HepG2 (cell line): ENCODE results near the gene ST6GALNAC4. TPM values are rescaled to one million over a fixed set of nuclear protein-coding genes. Genes with fewer than 3 reads are reported as not detected.
A peak's percentile ranks its signal among the peaks of the same experiment; 100 is the strongest.

ENCODE experiments used
- AHR ChIP-seq: IDR thresholded peaks from 2 replicates; pipeline ENCODE4 v1.6.1; 2018; ENCODE audit warnings: missing genetic modification reagents, missing compliant biosample characterization
- HDAC1 ChIP-seq: sonication (generic); formaldehyde crosslinking; IDR thresholded peaks from 2 replicates; pipeline ENCODE4 v1.5.1; 2020; ENCODE audit warnings: mild to moderate bottlenecking, missing genetic modification reagents
- MED1 ChIP-seq: sonication (generic); formaldehyde crosslinking; IDR thresholded peaks from 2 replicates; pipeline ENCODE4 v1.4.0; 2020; ENCODE audit warnings: missing genetic modification reagents
- MXI1 ChIP-seq: IDR thresholded peaks from 3 replicates; pipeline ENCODE4 v1.6.1; 2012; ENCODE audit warnings: low read depth, low read length, inconsistent platforms, borderline replicate concordance
- SIN3A ChIP-seq: IDR thresholded peaks from 2 replicates; pipeline ENCODE4 v1.6.1; 2011; ENCODE audit warnings: low read depth, mild to moderate bottlenecking, control low read depth, low read length, borderline replicate concordance
- SRF ChIP-seq: IDR thresholded peaks from 2 replicates; pipeline ENCODE4 v1.6.1; 2011; ENCODE audit warnings: mild to moderate bottlenecking, low read depth, low read length, moderate library complexity
- TCF12 ChIP-seq, 2 experiments: fragments of 450-650 bp in 1 of 2; sonication (generic) in 1 of 2; formaldehyde crosslinking in 1 of 2; IDR thresholded peaks; 2 replicates each; pipeline versions ENCODE4 v1.6.1 to v1.8.0; 2017 to 2022; ENCODE audit warnings: antibody characterized with exemption in 1 of 2, mild to moderate bottlenecking in 1 of 2, missing genetic modification reagents in 1 of 2, moderate library complexity in 1 of 2
- YEATS2 ChIP-seq: sonication (generic); formaldehyde crosslinking; IDR thresholded peaks from 2 replicates; pipeline ENCODE4 v1.4.0; 2020; ENCODE audit warnings: missing genetic modification reagents, borderline replicate concordance
- ZMYM2 ChIP-seq: sonication (generic); formaldehyde crosslinking; IDR thresholded peaks from 2 replicates; pipeline ENCODE4 v1.8.0; 2022; ENCODE audit warnings: mild to moderate bottlenecking, missing genetic modification reagents
- ZNF251 ChIP-seq: sonication (generic); formaldehyde crosslinking; IDR thresholded peaks from 2 replicates; pipeline ENCODE4 v1.9.0; 2021; ENCODE audit warnings: mild to moderate bottlenecking, missing genetic modification reagents
- ZNF337 ChIP-seq: sonication (generic); formaldehyde crosslinking; IDR thresholded peaks from 2 replicates; pipeline ENCODE4 v1.5.1; 2020; ENCODE audit warnings: missing genetic modification reagents, low read depth, mild to moderate bottlenecking, borderline replicate concordance
- ZNF354B ChIP-seq: sonication (generic); formaldehyde crosslinking; IDR thresholded peaks from 2 replicates; pipeline ENCODE4 v1.8.0; 2022; ENCODE audit warnings: mild to moderate bottlenecking, missing genetic modification reagents
- ZNF383 ChIP-seq: sonication (generic); formaldehyde crosslinking; IDR thresholded peaks from 2 replicates; pipeline ENCODE4 v1.4.0; 2020; ENCODE audit warnings: missing genetic modification reagents, mild to moderate bottlenecking, borderline replicate concordance
- ZNF432 ChIP-seq: sonication (generic); formaldehyde crosslinking; IDR thresholded peaks from 2 replicates; pipeline ENCODE4 v1.5.0; 2020; ENCODE audit warnings: missing genetic modification reagents, mild to moderate bottlenecking, borderline replicate concordance
- ZNF44 ChIP-seq: sonication (generic); formaldehyde crosslinking; IDR thresholded peaks from 2 replicates; pipeline ENCODE4 v1.5.1; 2020; ENCODE audit warnings: mild to moderate bottlenecking, missing genetic modification reagents
- ZNF674 ChIP-seq: sonication (generic); formaldehyde crosslinking; IDR thresholded peaks from 2 replicates; pipeline ENCODE4 v1.5.0; 2020; ENCODE audit warnings: low read depth, mild to moderate bottlenecking, missing genetic modification reagents
- ZNF75D ChIP-seq: sonication (generic); formaldehyde crosslinking; IDR thresholded peaks from 2 replicates; pipeline ENCODE4 v1.8.1; 2023; ENCODE audit warnings: missing genetic modification reagents, mild to moderate bottlenecking, borderline replicate concordance
- polyA plus RNA-seq, 8 experiments: library from polyadenylated mRNA; depleted of rRNA in 3 of 8; stranded (reverse) in 7 of 8; unstranded in 1 of 8; fragments of >200 nt; fragmentation: Illumina TruSeq in 4 of 8; extraction: Trizol in 4 of 8; gene quantifications; 2 replicates each; pipeline versions ENCODE4 v1.2.1 to v1.2.3, GENCODE V29; 2011 to 2016; ENCODE audit warnings: low read depth in 4 of 8, missing spikeins in 1 of 8, mixed read lengths in 1 of 8; ENCODE audit not compliant: insufficient read depth in 1 of 8
- total RNA-seq, 5 experiments: library from RNA; depleted of rRNA; stranded (reverse); fragments of >200 nt; fragmentation: Illumina TruSeq; extraction: Trizol; gene quantifications; 2 replicates each; pipeline ENCODE4 v1.2.3, GENCODE V29; 2016; ENCODE audit warnings: low read depth in 1 of 5
- TF ChIP-seq, protein P1 (sequence below), 2 experiments: fragments of 450-650 bp in 1 of 2; sonication (generic) in 1 of 2; formaldehyde crosslinking; IDR thresholded peaks; 2 replicates each; pipeline versions ENCODE4 v1.5.0 to v1.8.0; 2020 to 2022; ENCODE audit warnings: mild to moderate bottlenecking in 1 of 2, missing genetic modification reagents in 1 of 2
- TF ChIP-seq, protein P2 (sequence below): sonication (generic); formaldehyde crosslinking; IDR thresholded peaks from 2 replicates; pipeline ENCODE4 v1.4.0; 2020; ENCODE audit warnings: missing genetic modification reagents
- TF ChIP-seq, protein P3 (sequence below): sonication (generic); formaldehyde crosslinking; IDR thresholded peaks from 2 replicates; pipeline ENCODE4 v1.5.0; 2020; ENCODE audit warnings: mild to moderate bottlenecking, missing genetic modification reagents

The ST6GALNAC4 gene
- total and polyA plus RNA-seq, 2 of the 13 experiments (the other 11 are each of a cell fraction or from before 2014, with no cell fraction given), result 18.8 to 27.7 TPM

DNA sequence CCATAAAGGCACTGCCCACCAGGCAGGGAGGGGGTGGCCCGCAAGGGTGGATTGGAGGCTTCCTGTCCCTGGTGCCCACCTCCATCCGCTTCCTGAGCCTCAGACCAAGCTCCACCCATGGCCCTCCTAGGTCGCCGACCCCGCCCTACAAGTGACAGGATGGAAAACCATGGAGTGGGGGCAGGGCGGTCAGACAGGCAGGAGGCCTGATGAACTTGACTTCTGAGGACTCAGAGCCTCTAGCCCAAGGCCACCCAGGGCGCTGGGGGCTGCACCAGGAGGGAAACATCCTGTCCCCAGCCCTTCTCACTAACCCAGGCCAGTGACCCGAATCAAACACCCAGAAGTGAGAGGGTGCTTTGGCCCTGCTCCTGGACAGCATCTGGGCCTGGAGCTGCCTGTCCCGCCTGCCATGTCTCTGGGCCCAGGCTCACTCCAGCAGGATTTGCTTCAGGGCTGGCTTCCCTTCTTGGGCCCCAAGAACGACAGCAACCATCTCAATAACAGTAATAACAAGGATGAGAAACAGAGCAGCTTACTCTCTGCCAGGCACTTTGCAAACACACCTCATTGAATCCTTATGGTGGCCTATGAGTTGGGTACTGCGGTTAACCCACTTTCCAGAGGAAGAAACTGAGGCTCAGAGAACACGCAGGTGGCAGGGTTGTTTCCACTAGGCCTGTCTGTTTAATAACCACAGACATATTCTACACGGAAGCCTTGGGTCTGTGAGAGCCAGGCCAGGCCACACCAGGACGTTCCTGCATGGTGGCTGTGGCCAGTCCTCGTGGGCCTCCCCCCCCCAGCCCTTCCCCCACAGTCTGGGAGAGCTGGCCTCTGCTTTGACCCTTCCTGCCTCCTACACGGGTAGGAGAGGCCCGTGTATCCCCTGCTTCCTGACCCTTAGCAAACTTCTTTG, 13.0 kb downstream of the ST6GALNAC4 start (continued):
- no peak for TF ChIP-seq SIN3A
- TF ChIP-seq ZNF674 (CRISPR knock-in tag), result no peak
- no peak for TF ChIP-seq SRF
- TF ChIP-seq AHR (CRISPR knock-in tag), result peak; percentile 40; the same call in 1 of the 2 replicates
- TF ChIP-seq ZNF354B (CRISPR knock-in tag), result no peak
- TF ChIP-seq MED1, result peak; percentile 92
- peak; percentile 62; the same call in 1 of the 3 replicates for TF ChIP-seq MXI1
- no peak for TF ChIP-seq ZNF383
- no peak for TF ChIP-seq ZNF251 (CRISPR knock-in tag)
- no peak for TF ChIP-seq ZNF75D (CRISPR knock-in tag)
- TF ChIP-seq, protein P1, sequence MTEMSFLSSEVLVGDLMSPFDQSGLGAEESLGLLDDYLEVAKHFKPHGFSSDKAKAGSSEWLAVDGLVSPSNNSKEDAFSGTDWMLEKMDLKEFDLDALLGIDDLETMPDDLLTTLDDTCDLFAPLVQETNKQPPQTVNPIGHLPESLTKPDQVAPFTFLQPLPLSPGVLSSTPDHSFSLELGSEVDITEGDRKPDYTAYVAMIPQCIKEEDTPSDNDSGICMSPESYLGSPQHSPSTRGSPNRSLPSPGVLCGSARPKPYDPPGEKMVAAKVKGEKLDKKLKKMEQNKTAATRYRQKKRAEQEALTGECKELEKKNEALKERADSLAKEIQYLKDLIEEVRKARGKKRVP (CRISPR knock-in tag; IDR thresholded peaks at IDR 0.05), result no peak
- TF ChIP-seq ZMYM2 (CRISPR knock-in tag), result no peak
- TF ChIP-seq ZNF432, result no peak
- TF ChIP-seq ZNF337 (CRISPR knock-in tag), result no peak; the same call in 1 of the 2 replicates
- TF ChIP-seq, protein P2, sequence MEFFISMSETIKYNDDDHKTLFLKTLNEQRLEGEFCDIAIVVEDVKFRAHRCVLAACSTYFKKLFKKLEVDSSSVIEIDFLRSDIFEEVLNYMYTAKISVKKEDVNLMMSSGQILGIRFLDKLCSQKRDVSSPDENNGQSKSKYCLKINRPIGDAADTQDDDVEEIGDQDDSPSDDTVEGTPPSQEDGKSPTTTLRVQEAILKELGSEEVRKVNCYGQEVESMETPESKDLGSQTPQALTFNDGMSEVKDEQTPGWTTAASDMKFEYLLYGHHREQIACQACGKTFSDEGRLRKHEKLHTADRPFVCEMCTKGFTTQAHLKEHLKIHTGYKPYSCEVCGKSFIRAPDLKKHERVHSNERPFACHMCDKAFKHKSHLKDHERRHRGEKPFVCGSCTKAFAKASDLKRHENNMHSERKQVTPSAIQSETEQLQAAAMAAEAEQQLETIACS (CRISPR knock-in tag), result no peak
- no peak for TF ChIP-seq TCF12 (IDR thresholded peaks at IDR 0.05)
- 0 out of 2 replicates have a peak, but pooled peaks have one; percentile 20 for TF ChIP-seq TCF12 (CRISPR knock-in tag; IDR thresholded peaks at IDR 0.05)
- TF ChIP-seq HDAC1, result peak; percentile 85
- TF ChIP-seq, protein P3, sequence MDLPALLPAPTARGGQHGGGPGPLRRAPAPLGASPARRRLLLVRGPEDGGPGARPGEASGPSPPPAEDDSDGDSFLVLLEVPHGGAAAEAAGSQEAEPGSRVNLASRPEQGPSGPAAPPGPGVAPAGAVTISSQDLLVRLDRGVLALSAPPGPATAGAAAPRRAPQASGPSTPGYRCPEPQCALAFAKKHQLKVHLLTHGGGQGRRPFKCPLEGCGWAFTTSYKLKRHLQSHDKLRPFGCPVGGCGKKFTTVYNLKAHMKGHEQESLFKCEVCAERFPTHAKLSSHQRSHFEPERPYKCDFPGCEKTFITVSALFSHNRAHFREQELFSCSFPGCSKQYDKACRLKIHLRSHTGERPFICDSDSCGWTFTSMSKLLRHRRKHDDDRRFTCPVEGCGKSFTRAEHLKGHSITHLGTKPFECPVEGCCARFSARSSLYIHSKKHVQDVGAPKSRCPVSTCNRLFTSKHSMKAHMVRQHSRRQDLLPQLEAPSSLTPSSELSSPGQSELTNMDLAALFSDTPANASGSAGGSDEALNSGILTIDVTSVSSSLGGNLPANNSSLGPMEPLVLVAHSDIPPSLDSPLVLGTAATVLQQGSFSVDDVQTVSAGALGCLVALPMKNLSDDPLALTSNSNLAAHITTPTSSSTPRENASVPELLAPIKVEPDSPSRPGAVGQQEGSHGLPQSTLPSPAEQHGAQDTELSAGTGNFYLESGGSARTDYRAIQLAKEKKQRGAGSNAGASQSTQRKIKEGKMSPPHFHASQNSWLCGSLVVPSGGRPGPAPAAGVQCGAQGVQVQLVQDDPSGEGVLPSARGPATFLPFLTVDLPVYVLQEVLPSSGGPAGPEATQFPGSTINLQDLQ (CRISPR knock-in tag), result no peak
- no peak for TF ChIP-seq ZNF44 (CRISPR knock-in tag)
- peak; percentile 47; the same call in 1 of the 2 replicates for TF ChIP-seq YEATS2 (CRISPR knock-in tag)
